H1 (cell line): ENCODE data around the gene KAZALD1. TPM values are rescaled to one million over a fixed set of nuclear protein-coding genes. Genes with fewer than 3 reads are reported as not detected.

Experiments used
- CTCF ChIA-PET: fragments of 300-600 bp; sonication (Branson Sonifier 250); formaldehyde crosslinking; loops from one replicate; lab custom pipeline; 2021; ENCODE audit not compliant: partially characterized antibody; lab: Charles Lee
- POLR2A ChIA-PET: fragments of 300-600 bp; sonication (Branson Sonifier 250); formaldehyde crosslinking; loops from one replicate; lab custom pipeline; 2021; ENCODE audit warnings: inconsistent platforms; ENCODE audit not compliant: partially characterized antibody; lab: Charles Lee
- DNase-seq, 2 experiments: peaks; one replicate each; pipeline versions ENCODE4 v3.0.0 to v3.0.0-alpha.2; 2010 to 2022; ENCODE audit warnings: low spot score in 2 of 2, low read depth in 1 of 2, mixed read lengths in 1 of 2
- FAIRE-seq: peaks from 2 replicates; lab custom pipeline; 2011; peaks lifted over from hg19 to GRCh38; lab: Jason Lieb, UNC
- H2AFZ ChIP-seq: 2 replicates; pipeline ENCODE4 v1.8.1; 2012; ENCODE audit warnings: low read length, inconsistent platforms
- H2AK5ac ChIP-seq: 2 replicates; pipeline ENCODE4 v1.6.1; 2013; ENCODE audit warnings: low read depth, low read length
- H2BK120ac ChIP-seq: replicated peaks from 2 replicates; pipeline ENCODE3; 2013; ENCODE audit warnings: low read depth, low read length, inconsistent platforms
- H2BK12ac ChIP-seq: 2 replicates; pipeline ENCODE4 v1.6.1; 2013; ENCODE audit warnings: low read depth, low read length
- H2BK15ac ChIP-seq: 2 replicates; pipeline ENCODE4 v1.6.1; 2013; ENCODE audit warnings: low read length
- H2BK20ac ChIP-seq: 2 replicates; pipeline ENCODE4 v1.6.1; 2013; ENCODE audit warnings: low read length
- H2BK5ac ChIP-seq: 2 replicates; pipeline ENCODE4 v1.6.1; 2013; ENCODE audit warnings: low read depth, low read length
- H3K14ac ChIP-seq: 2 replicates; pipeline ENCODE4 v1.6.1; 2013; ENCODE audit warnings: inconsistent platforms; ENCODE audit not compliant: insufficient read length
- H3K18ac ChIP-seq: 2 replicates; pipeline ENCODE4 v1.6.1; 2013; ENCODE audit warnings: low read length; ENCODE audit errors: extremely low read depth
- H3K23ac ChIP-seq: 2 replicates; pipeline ENCODE4 v1.6.1; 2013; ENCODE audit warnings: inconsistent platforms; ENCODE audit not compliant: insufficient read length
- H3K23me2 ChIP-seq: 2 replicates; pipeline ENCODE4 v1.6.1; 2013; ENCODE audit warnings: low read depth, low read length
- H3K27ac ChIP-seq: 2 replicates; pipeline ENCODE4 v1.6.1; 2011; ENCODE audit warnings: low read depth, low read length, inconsistent platforms
- H3K27me3 ChIP-seq, 4 experiments: replicated peaks in 1 of 4; 1 replicate in 1 of 4; 2 replicates in 3 of 4; pipeline versions ENCODE4 v1.6.1 to v1.8.1; 2011 to 2013; ENCODE audit warnings: low read length in 3 of 4, mild to moderate bottlenecking in 3 of 4, inconsistent platforms in 2 of 4, mixed read lengths in 2 of 4, moderate library complexity in 1 of 4; ENCODE audit not compliant: control insufficient read depth in 3 of 4, insufficient read depth in 3 of 4; ENCODE audit errors: extremely low read depth in 1 of 4
- H3K36me3 ChIP-seq, 4 experiments: 2 replicates each; pipeline versions ENCODE4 v1.6.1 to v1.8.1; 2011 to 2013; ENCODE audit warnings: mild to moderate bottlenecking in 4 of 4, low read length in 3 of 4, moderate library complexity in 2 of 4, control low read depth in 1 of 4, inconsistent platforms in 1 of 4; ENCODE audit not compliant: insufficient read depth in 4 of 4, control insufficient read depth in 2 of 4
- H3K4ac ChIP-seq: replicated peaks from 2 replicates; pipeline ENCODE3; 2013; ENCODE audit warnings: low read length, low read depth, mixed read lengths, inconsistent platforms; ENCODE audit not compliant: insufficient read length
- H3K4me1 ChIP-seq, 4 experiments: replicated peaks in 1 of 4; 1 replicate in 1 of 4; 2 replicates in 3 of 4; pipeline versions ENCODE4 v1.6.1 to v1.8.1; 2011 to 2013; ENCODE audit warnings: low read length in 3 of 4, inconsistent platforms in 2 of 4, mixed read lengths in 1 of 4; ENCODE audit not compliant: insufficient read depth in 4 of 4, control insufficient read depth in 3 of 4
- H3K4me2 ChIP-seq, 2 experiments: 2 replicates each; pipeline versions ENCODE4 v1.6.1 to v1.8.1; 2011 to 2013; ENCODE audit warnings: low read depth in 2 of 2, low read length in 2 of 2, control low read depth in 1 of 2, inconsistent platforms in 1 of 2, mild to moderate bottlenecking in 1 of 2; ENCODE audit not compliant: insufficient read depth in 1 of 2
- H3K4me3 ChIP-seq, 4 experiments: fragments of 200-600, 300-600 bp in 1 of 4; sonication (generic), shearing (Covaris generic), sonication (Bioruptor Twin) in 1 of 4; 2 replicates each; pipeline versions ENCODE4 v1.5.1 to v1.8.1; 2011 to 2016; ENCODE audit warnings: low read length in 4 of 4, low read depth in 3 of 4, control low read depth in 2 of 4, inconsistent platforms in 2 of 4, mild to moderate bottlenecking in 2 of 4, mixed read lengths in 1 of 4, moderate library complexity in 1 of 4; ENCODE audit not compliant: insufficient read depth in 2 of 4; ENCODE audit errors: extremely low read depth in 1 of 4
- H3K56ac ChIP-seq: replicated peaks from 2 replicates; pipeline ENCODE3; 2013; ENCODE audit warnings: low read depth, mild to moderate bottlenecking, mixed read lengths, low read length, inconsistent platforms; ENCODE audit not compliant: insufficient read length
- H3K79me1 ChIP-seq: 2 replicates; pipeline ENCODE4 v1.6.1; 2013; ENCODE audit warnings: low read depth, low read length, control low read depth
- H3K79me2 ChIP-seq, 2 experiments: 2 replicates each; pipeline versions ENCODE4 v1.6.1 to v1.8.1; 2012 to 2013; ENCODE audit warnings: low read length in 2 of 2, mild to moderate bottlenecking in 2 of 2, inconsistent platforms in 1 of 2; ENCODE audit not compliant: insufficient read depth in 2 of 2, control insufficient read depth in 1 of 2
- H3K9ac ChIP-seq, 4 experiments: replicated peaks in 1 of 4; 1 replicate in 1 of 4; 2 replicates in 3 of 4; pipeline versions ENCODE4 v1.6.1 to v1.8.1; 2011 to 2013; ENCODE audit warnings: low read depth in 3 of 4, low read length in 3 of 4, control low read depth in 2 of 4, mild to moderate bottlenecking in 2 of 4, moderate library complexity in 2 of 4, inconsistent platforms in 1 of 4; ENCODE audit errors: extremely low read depth in 1 of 4
- H3K9me3 ChIP-seq, 2 experiments: 2 replicates each; pipeline versions ENCODE4 v1.6.1 to v1.8.1; 2012 to 2013; ENCODE audit warnings: mild to moderate bottlenecking in 2 of 2, moderate library complexity in 2 of 2, control low read depth in 1 of 2, inconsistent platforms in 1 of 2, low read depth in 1 of 2, low read length in 1 of 2, mixed read lengths in 1 of 2; ENCODE audit not compliant: insufficient read depth in 2 of 2
- H4K20me1 ChIP-seq, 2 experiments: replicated peaks in 1 of 2; 2 replicates each; pipeline versions ENCODE3 to v1.8.1; 2011 to 2013; ENCODE audit warnings: inconsistent platforms in 2 of 2, low read length in 2 of 2, mild to moderate bottlenecking in 1 of 2; ENCODE audit not compliant: insufficient read depth in 2 of 2, control insufficient read depth in 1 of 2
- H4K5ac ChIP-seq: 2 replicates; pipeline ENCODE4 v1.6.1; 2013; ENCODE audit warnings: low read length, low read depth, mixed read lengths, inconsistent platforms; ENCODE audit not compliant: insufficient read length
- H4K8ac ChIP-seq: 2 replicates; pipeline ENCODE4 v1.8.0; 2013; ENCODE audit warnings: mild to moderate bottlenecking, moderate library complexity, low read length, inconsistent platforms; ENCODE audit not compliant: insufficient read depth; ENCODE audit errors: extremely low read depth
- H4K91ac ChIP-seq: replicated peaks from 2 replicates; pipeline ENCODE3; 2013; ENCODE audit warnings: low read length, mixed read lengths, inconsistent platforms; ENCODE audit not compliant: insufficient read length
- CBX8 ChIP-seq: fragments of 300-800, 300-1000 bp; sonication (generic); IDR thresholded peaks from 2 replicates; pipeline ENCODE4 v1.7.1; 2016; ENCODE audit warnings: low read depth, low read length, borderline replicate concordance
- CHD1 ChIP-seq: IDR thresholded peaks from 2 replicates; pipeline ENCODE4 v1.6.1; 2012; ENCODE audit warnings: low read depth, low read length, improper control_type of control experiment
- RNF2 ChIP-seq: fragments of 200-900, 300-1000 bp; sonication (generic); IDR thresholded peaks from 2 replicates; pipeline ENCODE4 v1.7.1; 2016; ENCODE audit warnings: borderline replicate concordance, low read depth, mild to moderate bottlenecking, antibody characterized with exemption, low read length; ENCODE audit not compliant: poor library complexity, severe bottlenecking; ENCODE audit errors: missing control alignments
- ZNF274 ChIP-seq: IDR thresholded peaks from 2 replicates; pipeline ENCODE4 v1.7.0; 2012; ENCODE audit warnings: low read length, borderline replicate concordance; ENCODE audit errors: extremely low read depth
- WGBS, 2 experiments: shearing (Covaris generic) in 1 of 2; methylation state at CpG; one replicate each; pipeline versions ENCODE4 v1.1.6 to v1.1.7; 2013 to 2015; ENCODE audit warnings: low lambda C conversion rate in 2 of 2, mixed read lengths in 2 of 2, inconsistent platforms in 1 of 2, low coverage in 1 of 2, missing lambda C conversion rate in 1 of 2; ENCODE audit not compliant: insufficient replicate concordance in 2 of 2, insufficient coverage in 1 of 2, insufficient read length in 1 of 2; ENCODE audit errors: extremely low coverage in 1 of 2, missing lambda C conversion rate in 1 of 2; 5-methylcytosine and 5-hydroxymethylcytosine counted together
- polyA plus RNA-seq, 7 experiments: library from polyadenylated mRNA; depleted of rRNA in 3 of 7; stranded (reverse) in 5 of 7; unstranded in 2 of 7; fragments of >200 nt in 5 of 7; fragments of 200-250 nt in 2 of 7; gene quantifications; 1 replicate in 5 of 7; 2 replicates in 1 of 7; 4 replicates in 1 of 7; pipeline versions ENCODE4 v1.2.1 to v1.2.3, GENCODE V29; 2011 to 2013; ENCODE audit warnings: missing spikeins in 2 of 7, mixed read lengths in 2 of 7
- total RNA-seq: library from RNA; stranded (reverse); fragmentation: NEBNext Ultra II Directional; extraction: Animal tissue kit (Norgen Biotek cat#: 25700); gene quantifications from 2 replicates; pipeline ENCODE4 v1.2.1, GENCODE V29; 2021

KAZALD1 gene
- total and polyA plus RNA-seq, 2 of the 8 experiments (the other 6 are each of a cell fraction or from before 2014, with no cell fraction given), result 0.65 to 1.9 TPM

- no peak overlapping the region for H2AK5ac ChIP-seq
- no peak overlapping the region for H2BK20ac ChIP-seq
- H3K9ac ChIP-seq, result no peak overlapping the region
- H3K4me3 ChIP-seq, result no peak overlapping the region
- H3K18ac ChIP-seq, result no peak overlapping the region
- H3K36me3 ChIP-seq, result no peaks in the 10 kb centered on the region
- FAIRE-seq, result no peak
- H3K23ac ChIP-seq, result no peak overlapping the region
- H3K4me1 ChIP-seq, result peaks cover 0 to 8% (median 3%) of the 10 kb centered on the region in 4 experiments; a peak in 4 of 7 replicates
- no peaks in the 10 kb centered on the region for H3K79me1 ChIP-seq
- H3K9me3 ChIP-seq, result no peaks in the 10 kb centered on the region
- no peak overlapping the region for H3K4ac ChIP-seq
- no peak overlapping the region for H2BK120ac ChIP-seq
- ChIA-PET POLR2A (interaction anchor here (0.8 kb wide), 1 partner anchor 10 kb away, joined by 3 read pairs; no protein-coding TSS in a partner anchor), CTCF (interaction anchor here (0.7 to 59.5 kb wide), 6 partner anchors 22 to 71 kb away, joined by 3 to 2176 read pairs (median 122); partner anchors contain the start of genes KAZALD1, PDZD7 and SFXN3)
- no peak overlapping the region for H3K56ac ChIP-seq
- no peak overlapping the region for H2BK12ac ChIP-seq
- H2AFZ ChIP-seq, result no peak overlapping the region
- DNase-seq, result no peak
- peaks cover 0 to 1% of the 10 kb centered on the region in 2 experiments for H4K20me1 ChIP-seq
- no peak overlapping the region for H3K14ac ChIP-seq
- no peak overlapping the region for H3K4me2 ChIP-seq
- H3K23me2 ChIP-seq, result no peaks in the 10 kb centered on the region
- H4K91ac ChIP-seq, result no peak overlapping the region
- H2BK15ac ChIP-seq, result no peak overlapping the region
- no peak overlapping the region for H4K8ac ChIP-seq
- WGBS, 2 experiments, result 92% methylated on average over 5 of the region's 5 CpGs; no CpG with 5 or more reads in 1 of the 2 experiments
- no peak overlapping the region for H3K27ac ChIP-seq
- no peak overlapping the region for H4K5ac ChIP-seq
- no peaks in the 10 kb centered on the region for H3K79me2 ChIP-seq
- H2BK5ac ChIP-seq, result no peak overlapping the region
- peaks cover 5 to 51% (median 40%) of the 10 kb centered on the region in 4 experiments for H3K27me3 ChIP-seq
- TF ChIP-seq RNF2 (no peak), CBX8 (no peak), CHD1 (no peak), ZNF274 (no peak)
These were observed 14.8 kb downstream of the KAZALD1 start for GRCh38 chr10:101076630-101077029.
